Measurements from ENCODE around the gene INTS6L.
"Not testable (repeated sequence)": the region's sequence is repeated elsewhere in the genome, so short reads cannot be mapped to it uniquely, and the experiment has no call there.

The INTS6L gene

DNA sequence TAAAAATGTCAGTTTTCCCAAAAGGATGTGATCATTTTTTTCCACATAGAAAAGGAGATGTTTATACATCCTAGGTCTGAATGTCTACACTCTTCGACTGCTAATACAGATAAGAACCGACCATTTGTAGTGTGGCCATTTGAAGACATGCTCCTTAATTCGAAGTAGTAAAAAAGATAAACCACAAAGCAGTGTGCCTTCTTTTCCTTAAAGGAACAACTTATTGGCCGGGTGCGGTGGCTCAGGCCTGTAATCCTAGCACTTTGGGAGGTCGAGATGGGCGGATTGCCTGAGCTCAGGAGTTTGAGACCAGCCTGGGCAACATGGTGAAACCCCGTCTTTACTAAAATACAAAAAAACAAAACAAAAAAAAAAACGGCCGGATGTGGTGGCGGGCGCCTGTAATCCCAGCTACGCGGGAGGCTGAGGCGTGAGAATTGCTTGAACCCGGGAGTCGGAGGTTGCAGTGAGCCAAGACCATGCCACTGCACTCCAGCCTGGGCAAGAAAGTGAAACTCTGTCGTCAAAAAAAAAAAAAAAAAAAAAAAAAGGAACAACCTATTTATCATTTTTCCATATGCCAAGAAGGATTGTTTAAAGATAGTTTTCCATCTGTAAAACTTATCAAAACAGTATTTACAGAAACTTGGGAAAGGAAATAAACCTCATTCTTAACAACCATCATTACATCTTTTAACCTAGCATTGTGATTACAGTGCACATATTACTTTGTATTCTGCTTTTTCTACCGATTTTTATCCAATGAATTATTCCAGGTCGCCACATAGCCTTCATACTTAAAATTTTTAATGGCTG is 2.6 kb downstream of the INTS6L start:
- no peak for DNase-seq

DNA sequence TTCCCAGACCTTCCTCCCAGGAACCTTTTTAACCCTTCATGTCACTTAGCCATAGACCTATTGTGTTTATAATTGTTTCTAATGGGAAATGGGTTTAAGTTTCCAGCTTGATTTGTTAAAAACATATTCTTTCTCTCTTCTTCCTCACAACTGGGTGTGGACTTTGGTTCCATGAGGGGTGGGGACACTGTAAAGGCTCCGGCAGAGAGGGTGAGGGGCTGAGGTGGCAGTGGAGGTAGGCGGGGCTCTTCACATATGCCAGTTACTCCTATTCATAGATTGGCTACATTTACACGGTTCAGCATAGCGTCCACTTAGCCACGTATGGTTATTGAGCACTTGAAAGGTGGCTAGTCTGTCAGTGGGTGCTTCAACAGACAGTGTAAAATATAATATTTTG is 7.8 kb downstream of the INTS6L start:
- DNase-seq, result no peak

DNA sequence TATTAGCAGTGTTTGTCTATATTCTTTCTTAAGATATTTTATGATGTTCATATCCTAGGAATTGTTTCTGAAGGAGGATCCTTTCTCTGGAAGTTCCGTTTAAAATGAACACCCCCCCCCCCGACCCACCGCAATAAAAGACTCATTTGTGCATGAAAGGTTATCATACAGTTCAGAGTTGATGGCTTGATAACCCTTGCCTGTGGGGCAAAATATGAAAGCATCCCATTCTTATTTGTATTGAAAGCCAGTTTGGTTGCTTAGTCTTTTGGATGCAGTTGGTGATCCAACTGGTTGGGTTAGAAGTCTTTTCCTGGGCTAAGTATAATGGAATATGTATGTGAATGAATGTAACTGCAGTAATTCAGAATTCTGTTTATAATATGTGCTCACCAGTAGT is 8.3 kb downstream of the INTS6L start:
- DNase-seq, result no peak

- DNase-seq, result no peak
Observed at GRCh38 chrX:135530097-135530496, 9.6 kb downstream of the INTS6L start.

DNA sequence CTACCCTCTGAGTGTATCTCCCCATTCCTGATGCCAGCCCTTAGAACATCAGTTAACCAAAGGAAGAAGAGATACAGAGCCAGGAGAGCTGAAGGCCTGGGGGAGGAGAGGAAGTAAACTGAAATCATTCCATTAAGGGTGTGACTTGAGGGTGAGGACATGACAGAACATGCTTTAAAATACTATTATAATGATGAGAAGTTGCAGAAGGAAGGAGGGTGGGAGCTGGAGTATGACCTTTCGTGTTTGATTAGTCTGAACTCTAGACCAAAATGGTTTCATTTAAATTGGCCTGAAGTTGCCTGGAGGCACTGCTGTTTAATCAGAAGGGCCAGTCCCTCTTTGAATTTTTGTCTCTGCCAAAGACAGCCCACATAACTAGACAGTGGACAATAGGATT is 11.4 kb downstream of the INTS6L start:
- DNase-seq, result no peak

- no peak for DNase-seq
Observed at GRCh38 chrX:135535077-135535940, 14.8 kb downstream of the INTS6L start.

GRCh38 chrX:135536877-135537276 is 16.4 kb downstream of the INTS6L start:
- no peak for DNase-seq

DNA sequence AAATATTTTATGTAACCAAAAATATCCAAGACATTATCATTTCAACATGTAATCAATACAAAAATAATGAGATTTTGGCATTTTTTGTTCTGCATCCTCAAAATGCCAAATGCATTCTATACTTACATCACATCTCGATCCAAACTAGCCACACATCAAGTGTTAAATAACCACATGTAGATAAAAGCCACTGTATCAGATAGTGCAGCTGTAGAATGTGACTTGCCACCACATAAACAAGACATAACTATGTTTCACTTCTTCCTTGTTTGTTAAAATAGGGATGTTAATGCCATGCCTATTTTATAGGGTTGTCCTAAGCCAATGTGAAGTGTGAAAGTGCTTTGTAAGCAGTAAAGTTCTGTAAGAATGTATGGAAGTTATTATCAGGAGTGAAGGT is 20.9 kb downstream of the INTS6L start:
- no peak for DNase-seq

GRCh38 chrX:135543172-135543571 is 22.7 kb downstream of the INTS6L start:
- no peak for DNase-seq

DNA sequence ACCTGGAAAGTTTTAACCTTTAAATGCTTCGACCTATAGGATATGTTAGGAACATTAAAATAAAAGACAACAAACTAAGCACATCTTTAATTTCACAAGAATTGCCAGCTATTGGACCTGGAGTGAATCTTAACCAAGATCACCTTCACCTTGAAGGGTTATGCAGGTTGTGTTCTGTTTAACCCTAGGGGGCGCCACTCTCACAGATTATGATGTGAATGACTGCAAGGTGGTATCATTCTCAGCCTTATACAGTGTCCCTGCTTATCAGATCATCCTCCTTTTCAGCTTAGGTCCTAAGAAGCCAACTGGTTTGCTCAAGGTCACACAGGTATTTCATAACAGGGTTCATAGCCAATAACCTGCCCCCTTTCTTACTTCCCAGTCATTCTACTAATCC is 23.5 kb downstream of the INTS6L start:
- DNase-seq, result no peak

DNA sequence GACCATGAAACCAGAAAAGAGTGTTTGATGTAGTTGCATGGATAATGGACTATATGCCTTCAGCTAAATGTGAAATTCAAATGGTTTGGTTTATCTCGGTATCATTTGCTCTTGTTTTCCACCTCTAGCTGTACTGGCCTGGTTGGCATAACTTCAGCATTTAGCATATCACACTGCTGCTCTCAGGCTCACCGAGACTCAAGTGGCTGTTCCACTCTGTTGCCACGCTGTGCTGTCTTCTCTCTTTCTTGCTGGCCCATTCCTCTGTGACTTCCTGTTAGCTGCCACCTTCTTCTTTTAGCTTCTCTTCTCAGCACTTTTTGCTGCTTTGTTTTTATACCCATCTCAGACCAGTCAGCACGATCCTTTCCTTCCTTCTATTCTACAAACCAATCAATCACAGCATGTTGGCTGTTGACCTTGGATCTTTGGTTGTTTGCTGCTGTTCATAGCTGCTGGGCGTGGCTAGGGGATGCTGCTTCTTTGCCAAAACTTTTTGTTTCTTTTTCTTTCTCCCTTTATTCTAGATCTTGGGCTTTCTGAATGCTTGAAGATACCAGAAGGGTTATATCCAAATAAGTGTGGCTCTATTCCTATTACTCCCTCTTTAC is 24.0 kb downstream of the INTS6L start:
- DNase-seq, result no peak

DNA sequence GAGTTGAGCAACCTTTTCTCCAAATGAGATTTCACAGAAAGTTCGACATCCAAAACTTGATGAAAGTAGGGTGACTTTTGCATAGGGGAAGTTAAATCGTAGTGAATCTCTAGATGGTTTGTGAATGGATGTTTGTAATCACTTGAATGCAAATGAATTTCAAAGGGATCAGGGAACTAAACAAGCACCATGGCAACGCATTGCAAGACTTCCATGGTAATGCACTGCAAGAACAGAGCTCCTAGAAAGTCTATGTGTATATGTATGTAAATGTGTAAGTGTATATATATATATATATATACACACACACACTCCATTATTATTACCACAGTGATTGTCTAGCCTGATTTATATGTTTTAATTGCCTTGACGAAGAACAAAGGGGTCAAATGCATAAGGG is 27.3 kb downstream of the INTS6L start:
- DNase-seq, result no peak

- DNase-seq, result no peak
Observed at GRCh38 chrX:135549519-135549918, 29.1 kb downstream of the INTS6L start.

DNA sequence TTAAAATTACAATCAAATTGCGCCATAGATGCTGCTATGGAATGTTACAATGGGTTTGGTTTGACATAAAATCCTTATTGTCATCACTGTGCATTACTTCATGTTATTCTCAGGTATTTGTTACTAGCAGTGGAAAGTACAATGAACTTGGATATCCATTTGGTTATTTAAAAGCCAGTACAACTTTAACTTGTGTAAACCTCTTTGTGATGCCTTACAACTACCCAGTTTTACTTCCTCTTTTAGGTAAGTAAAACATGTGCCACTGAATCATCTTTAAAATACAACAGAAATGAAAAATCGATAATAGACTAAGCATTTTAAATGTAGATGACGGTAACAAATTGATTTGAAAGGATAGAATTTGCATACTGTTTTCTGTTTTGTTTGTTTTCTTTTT is 35.6 kb downstream of the INTS6L start:
- DNase-seq, result peak; percentile 40

- DNase-seq, result no peak
Observed at GRCh38 chrX:135557344-135557743, 36.9 kb downstream of the INTS6L start.

- DNase-seq, result no peak
Observed at GRCh38 chrX:135572436-135572835, 52.0 kb downstream of the INTS6L start.

DNA sequence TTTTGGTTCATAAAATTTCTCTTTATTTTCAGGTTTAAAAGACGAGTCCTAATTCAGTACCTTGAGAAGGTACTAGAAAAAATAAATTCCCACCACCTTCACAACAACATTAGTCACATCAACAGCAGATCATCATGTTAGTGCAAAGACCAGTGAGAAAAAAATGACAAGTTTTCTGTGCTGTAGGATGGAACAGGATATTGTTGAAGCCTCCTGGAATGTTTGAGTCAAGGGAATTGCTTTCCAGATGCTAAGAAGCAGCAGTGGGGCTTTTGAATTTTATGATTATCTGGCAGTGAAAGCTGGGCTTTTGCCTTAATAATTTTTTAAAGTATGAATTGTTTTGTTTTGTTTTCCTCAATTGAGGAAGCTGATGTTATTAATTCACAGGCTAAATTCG is 61.0 kb downstream of the INTS6L start:
- DNase-seq, result no peak

- DNase-seq, result no peak
Observed at GRCh38 chrX:135585153-135585552, 64.7 kb downstream of the INTS6L start.

- no peak for DNase-seq
Observed at GRCh38 chrX:135591871-135592270, 71.4 kb downstream of the INTS6L start.

DNA sequence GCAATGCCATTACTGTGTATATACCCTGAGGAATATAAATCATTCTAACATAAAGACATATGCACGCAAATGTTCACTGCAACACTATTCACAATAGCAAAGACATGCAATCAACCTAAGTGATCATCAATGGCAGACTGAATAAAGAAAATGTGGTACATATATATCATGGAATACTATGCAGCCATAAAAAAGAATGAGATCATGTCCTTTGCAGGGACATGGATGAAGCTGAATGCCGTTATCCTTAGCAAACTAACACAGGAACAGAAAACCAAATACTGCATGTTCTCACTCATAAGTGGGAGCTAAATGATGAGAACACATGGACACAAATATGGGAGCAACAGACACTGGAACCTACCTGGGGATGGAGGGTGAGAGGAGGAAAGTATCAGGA is 73.6 kb downstream of the INTS6L start:
- DNase-seq, result not testable (repeated sequence)

DNA sequence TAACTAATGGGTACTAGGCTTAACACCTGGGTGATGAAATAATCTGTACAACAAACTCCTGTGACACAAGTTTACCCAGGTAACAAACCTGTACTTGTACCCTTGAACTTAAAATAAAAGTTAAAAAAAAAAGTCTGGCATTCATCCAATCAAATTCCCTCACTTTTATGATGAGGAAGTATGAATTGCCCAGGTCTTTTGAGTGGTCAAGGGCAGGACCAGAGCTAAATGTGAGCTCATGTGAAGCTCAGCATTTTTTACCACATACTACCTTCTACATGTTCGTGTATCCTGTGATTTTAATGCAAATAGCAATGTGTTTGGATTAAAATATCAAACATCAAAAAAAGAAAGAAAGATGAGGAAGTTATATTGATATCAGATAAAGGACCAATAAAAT is 74.0 kb downstream of the INTS6L start:
- not testable (repeated sequence) for DNase-seq

- no peak for DNase-seq
Observed at GRCh38 chrX:135595543-135595942, 75.1 kb downstream of the INTS6L start.

GRCh38 chrX:135596495-135596894 is 76.0 kb downstream of the INTS6L start:
- no peak for DNase-seq

GRCh38 chrX:135605906-135606305 is 85.4 kb downstream of the INTS6L start:
- DNase-seq, result no peak
